Fibroblast of skin of left quadriceps (primary cell): ENCODE data around the gene GTF3C1.
"Not testable (repeated sequence)": the region's sequence is repeated elsewhere in the genome, so short reads cannot be mapped to it uniquely, and the experiment has no call there.

Source experiments
- DNase-seq, 2 experiments: peaks; one replicate each; pipeline ENCODE4 v3.0.0-alpha.2; 2013; ENCODE audit warnings: low read depth in 2 of 2

Gene GTF3C1, protein sequence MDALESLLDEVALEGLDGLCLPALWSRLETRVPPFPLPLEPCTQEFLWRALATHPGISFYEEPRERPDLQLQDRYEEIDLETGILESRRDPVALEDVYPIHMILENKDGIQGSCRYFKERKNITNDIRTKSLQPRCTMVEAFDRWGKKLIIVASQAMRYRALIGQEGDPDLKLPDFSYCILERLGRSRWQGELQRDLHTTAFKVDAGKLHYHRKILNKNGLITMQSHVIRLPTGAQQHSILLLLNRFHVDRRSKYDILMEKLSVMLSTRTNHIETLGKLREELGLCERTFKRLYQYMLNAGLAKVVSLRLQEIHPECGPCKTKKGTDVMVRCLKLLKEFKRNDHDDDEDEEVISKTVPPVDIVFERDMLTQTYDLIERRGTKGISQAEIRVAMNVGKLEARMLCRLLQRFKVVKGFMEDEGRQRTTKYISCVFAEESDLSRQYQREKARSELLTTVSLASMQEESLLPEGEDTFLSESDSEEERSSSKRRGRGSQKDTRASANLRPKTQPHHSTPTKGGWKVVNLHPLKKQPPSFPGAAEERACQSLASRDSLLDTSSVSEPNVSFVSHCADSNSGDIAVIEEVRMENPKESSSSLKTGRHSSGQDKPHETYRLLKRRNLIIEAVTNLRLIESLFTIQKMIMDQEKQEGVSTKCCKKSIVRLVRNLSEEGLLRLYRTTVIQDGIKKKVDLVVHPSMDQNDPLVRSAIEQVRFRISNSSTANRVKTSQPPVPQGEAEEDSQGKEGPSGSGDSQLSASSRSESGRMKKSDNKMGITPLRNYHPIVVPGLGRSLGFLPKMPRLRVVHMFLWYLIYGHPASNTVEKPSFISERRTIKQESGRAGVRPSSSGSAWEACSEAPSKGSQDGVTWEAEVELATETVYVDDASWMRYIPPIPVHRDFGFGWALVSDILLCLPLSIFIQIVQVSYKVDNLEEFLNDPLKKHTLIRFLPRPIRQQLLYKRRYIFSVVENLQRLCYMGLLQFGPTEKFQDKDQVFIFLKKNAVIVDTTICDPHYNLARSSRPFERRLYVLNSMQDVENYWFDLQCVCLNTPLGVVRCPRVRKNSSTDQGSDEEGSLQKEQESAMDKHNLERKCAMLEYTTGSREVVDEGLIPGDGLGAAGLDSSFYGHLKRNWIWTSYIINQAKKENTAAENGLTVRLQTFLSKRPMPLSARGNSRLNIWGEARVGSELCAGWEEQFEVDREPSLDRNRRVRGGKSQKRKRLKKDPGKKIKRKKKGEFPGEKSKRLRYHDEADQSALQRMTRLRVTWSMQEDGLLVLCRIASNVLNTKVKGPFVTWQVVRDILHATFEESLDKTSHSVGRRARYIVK (N-terminal part only)

DNA sequence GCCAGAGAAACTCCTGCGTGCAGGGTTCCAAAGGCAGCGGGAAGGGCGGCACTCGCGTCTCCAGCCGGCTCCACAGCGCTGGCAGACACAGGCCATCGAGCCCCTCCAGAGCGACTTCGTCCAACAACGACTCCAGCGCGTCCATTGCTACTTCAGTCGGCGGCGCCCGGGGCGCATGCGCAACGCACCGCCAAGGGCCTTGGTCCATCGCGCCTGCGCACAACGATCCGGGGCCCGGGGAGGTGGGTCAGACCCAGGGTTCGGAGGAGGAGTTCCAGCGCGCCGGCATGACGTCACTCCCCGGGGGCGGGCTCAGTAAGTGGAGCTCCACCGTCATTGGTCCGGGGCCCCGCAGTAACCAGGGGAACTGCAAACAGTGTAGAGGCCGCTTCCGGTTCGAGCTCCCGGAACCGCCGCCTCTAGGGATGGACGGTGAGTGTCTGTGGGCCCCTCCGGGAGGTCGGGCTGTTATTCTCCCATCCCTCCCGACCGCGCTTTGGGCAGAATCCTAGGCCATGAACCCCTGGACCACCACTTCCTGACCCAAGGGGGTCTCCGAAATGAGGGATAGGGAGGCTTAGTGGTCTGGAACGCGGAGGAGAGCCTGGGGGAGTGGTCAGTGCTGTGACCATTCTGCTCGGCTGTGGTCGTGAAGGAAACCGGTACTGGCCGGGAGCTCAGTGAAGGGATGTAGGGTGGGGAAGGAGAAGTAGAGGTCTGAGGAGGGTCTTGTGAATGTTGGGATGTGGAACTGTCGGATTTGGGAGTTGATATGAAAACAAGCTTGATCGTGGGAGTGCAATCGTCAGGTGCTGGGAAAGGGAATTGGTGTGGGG lies at the start of gene GTF3C1, which contains the start of gene KATNIP:
GTF3C1 (minus strand) TSS at position 168 of the 836 bp plus-strand sequence; CDS start at position 145, 23 bp downstream.
KATNIP (plus strand) TSS at position 399 of the 836 bp plus-strand sequence; CDS start at position 426, 27 bp downstream.
- DNase-seq, result peak; percentile 96 to 97

DNA sequence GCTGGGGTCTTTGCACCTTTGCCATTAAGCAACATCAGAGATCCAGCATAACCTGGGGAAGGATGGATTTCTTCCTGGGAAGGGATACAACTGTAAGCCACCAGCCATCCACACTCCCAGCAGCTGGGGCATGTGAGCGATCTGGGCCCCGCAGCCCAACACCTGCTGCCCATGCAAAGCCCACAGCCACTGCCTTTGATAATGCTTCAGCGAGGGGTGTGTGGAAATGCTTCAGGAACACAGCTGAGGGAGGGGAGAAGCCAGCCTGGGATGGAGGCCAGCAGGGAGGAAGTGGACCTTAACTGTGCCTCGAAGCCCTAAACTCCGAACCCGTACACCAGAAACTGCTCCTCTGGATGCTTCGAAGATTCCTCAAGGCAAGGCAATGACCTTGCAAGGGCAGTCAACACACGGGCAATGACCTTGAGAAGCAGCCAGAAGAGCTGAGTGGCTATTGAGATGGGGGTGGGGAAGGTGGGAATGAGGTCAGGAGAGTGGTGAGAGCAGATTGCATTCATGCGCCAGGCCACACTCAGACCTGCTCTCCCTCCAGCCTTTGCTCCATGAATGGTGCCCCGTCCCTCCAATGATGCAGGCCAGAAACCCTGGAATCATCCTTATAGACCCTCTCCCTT lies 49.3 kb upstream of the GTF3C1 start:
- no peak for DNase-seq

- DNase-seq, result no peak
Measured at GRCh38 chr16:27598220-27598619, 48.5 kb upstream of the GTF3C1 start.

GRCh38 chr16:27597361-27597760 lies 47.6 kb upstream of the GTF3C1 start:
- no peak for DNase-seq

- no peak for DNase-seq
Measured at GRCh38 chr16:27596411-27596810, 46.7 kb upstream of the GTF3C1 start.

GRCh38 chr16:27595993-27596392 lies 46.3 kb upstream of the GTF3C1 start:
- DNase-seq, result no peak

- DNase-seq, result no peak
Measured at GRCh38 chr16:27595475-27595874, 45.8 kb upstream of the GTF3C1 start.

GRCh38 chr16:27591837-27592236 lies 42.1 kb upstream of the GTF3C1 start:
- no peak for DNase-seq

GRCh38 chr16:27588057-27588456 lies 38.3 kb upstream of the GTF3C1 start:
- DNase-seq, result no peak

GRCh38 chr16:27586711-27587110 lies 37.0 kb upstream of the GTF3C1 start:
- DNase-seq, result no peak

GRCh38 chr16:27585200-27585599 lies 35.5 kb upstream of the GTF3C1 start:
- no peak for DNase-seq

GRCh38 chr16:27583634-27584033 lies 33.9 kb upstream of the GTF3C1 start:
- DNase-seq, result no peak

DNA sequence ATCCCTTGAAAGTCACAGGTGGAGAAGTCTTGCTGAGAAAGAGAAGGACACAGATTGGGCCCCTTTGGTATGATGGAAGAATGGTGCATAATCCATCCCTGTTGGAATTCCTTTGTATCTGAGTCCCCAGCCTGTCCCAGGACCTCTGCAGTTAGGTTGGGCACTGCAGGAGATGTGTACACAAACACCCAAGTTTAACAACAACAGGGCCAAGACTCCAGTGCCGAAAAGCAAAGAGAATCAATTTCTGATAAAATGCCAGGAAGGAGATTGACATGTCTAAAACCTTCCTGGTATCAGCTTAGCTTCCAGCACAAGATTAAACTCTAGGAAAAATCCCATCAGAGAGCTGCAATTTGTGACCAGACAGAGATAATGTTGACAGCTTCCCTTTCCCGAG lies 33.2 kb upstream of the GTF3C1 start:
- DNase-seq, result no peak

GRCh38 chr16:27579087-27579980 lies 29.6 kb upstream of the GTF3C1 start:
- peak; percentile 16 to 24 for DNase-seq

DNA sequence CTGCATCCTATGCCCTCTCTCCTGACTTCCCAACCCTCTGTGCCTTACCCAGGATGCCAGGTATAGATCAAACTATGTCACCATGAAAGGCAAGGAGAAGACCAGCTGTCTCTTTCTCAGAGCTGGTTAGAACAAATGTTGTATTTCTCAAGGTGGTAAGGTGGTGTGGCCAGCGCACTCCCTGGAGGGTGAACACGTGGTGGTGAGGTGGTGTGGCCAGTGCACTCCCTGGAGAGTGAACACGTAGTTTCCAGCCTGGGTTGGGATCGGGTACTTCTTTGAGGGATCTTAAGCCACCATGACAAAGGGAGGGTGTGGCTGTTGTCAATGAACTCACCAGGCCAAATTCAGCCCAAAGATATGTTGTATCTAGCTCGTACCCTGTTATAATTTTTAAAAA lies 27.0 kb upstream of the GTF3C1 start:
- DNase-seq, result no peak

DNA sequence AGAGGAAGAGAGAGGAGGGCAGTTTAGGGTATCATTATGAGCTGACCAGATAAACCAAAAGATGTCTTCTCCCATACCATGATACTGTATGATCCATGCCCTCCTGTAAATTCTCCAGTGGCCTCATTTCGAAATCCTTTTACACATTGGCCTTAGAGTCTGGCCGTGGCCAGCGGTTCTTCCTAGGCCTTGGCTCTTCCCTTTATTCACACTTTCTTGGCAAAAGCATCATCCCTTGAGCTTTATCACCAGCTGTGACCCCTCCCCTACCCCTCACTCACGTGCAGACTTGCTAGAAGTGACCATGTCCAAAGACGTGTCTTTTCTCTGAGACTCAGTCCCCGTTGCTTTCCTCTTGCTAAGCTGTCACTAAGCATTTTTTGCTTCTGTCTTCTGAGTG lies 23.0 kb upstream of the GTF3C1 start:
- no peak for DNase-seq

DNA sequence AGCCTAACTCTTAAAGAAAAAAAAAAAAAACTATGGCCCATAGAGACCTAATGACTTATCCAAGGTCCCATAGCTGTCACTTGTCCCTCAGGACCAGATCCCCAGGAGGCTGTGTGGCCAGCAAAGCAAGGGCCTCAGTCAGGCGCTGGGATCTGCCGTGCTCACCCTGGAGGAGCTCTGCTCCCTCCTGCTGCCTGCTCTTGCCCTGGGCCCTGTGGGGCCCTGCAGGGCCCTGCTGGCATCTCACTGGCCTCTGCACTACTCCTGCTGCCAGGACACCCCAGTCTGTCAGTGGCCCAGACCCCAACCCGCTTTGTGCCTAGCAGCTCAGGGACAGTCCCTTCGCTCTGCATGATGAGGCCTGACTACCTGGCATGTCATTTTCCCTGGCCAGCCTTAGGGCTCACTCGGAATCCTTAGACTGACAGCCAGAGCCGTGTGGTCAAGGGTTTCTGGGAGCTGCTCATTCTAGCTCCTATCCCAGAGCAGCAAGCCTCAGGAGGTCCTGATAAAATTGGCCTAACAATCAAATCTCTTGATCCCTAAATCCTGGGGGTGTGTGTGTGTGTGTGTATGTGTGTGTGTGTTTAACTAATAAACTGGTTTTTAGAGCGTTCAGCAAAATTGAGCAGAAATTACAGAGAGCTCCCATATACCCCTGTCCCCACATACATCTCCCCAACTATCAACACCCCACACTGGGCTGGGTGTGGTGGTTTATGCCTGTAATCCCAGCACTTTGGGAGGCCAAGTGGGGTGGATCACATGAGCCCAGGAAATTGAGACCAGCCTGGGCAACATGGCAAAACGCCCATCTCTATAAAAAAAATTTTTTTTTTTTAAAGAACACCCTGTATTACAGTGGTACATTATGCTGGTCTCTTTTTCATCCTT lies 22.0 kb upstream of the GTF3C1 start:
- DNase-seq, result no peak

- not testable (repeated sequence) for DNase-seq
Measured at GRCh38 chr16:27570986-27571385, 21.3 kb upstream of the GTF3C1 start.
